BE2C (cell line): ENCODE results near the gene TBXAS1.

ENCODE experiments used
- DNase-seq: peaks from one replicate; pipeline ENCODE4 v3.0.0-alpha.2; 2020
- H3K27me3 ChIP-seq: fragments of 250-450 bp; sonication (Bioruptor Pico); 2 replicates; pipeline ENCODE4 v1.5.1; 2020; ENCODE audit warnings: mild to moderate bottlenecking
- H3K36me3 ChIP-seq: fragments of 250-450 bp; sonication (Bioruptor Pico); 2 replicates; pipeline ENCODE4 v1.5.1; 2020; ENCODE audit warnings: mild to moderate bottlenecking
- H3K4me1 ChIP-seq: fragments of 250-450 bp; sonication (Bioruptor Pico); 2 replicates; pipeline ENCODE4 v1.5.1; 2020
- H3K4me3 ChIP-seq: 2 replicates; pipeline ENCODE4 v1.5.1; 2011; ENCODE audit warnings: low read depth, low read length
- H3K9me3 ChIP-seq: fragments of 250-450 bp; sonication (Bioruptor Pico); 2 replicates; pipeline ENCODE4 v1.5.1; 2020
- TF ChIP-seq, protein P1 (sequence below): IDR thresholded peaks from 2 replicates; pipeline ENCODE4 v1.5.1; 2012; ENCODE audit warnings: mild to moderate bottlenecking, low read depth, low read length

Gene TBXAS1

DNA sequence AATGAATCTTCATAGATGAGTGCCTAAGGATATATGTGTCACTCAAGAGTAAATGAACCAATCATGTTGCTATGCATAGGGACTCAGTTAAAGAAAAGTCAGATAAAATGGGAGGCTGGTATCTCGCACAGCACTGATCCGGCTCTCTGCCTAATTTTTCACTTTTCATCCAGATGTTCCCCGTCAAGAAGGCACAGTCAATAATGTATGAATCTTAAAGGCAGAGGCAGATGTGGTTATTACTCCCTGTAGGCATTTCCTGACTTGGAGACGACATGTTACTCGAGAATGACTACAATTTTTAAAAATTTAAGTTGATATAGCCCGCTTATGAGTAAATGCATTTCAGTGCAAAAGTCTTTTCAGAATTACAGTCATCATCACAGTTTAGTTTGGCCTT lies 113.6 kb downstream of the TBXAS1 start:
- Histone ChIP-seq H3K4me3 (no peak overlapping the region), H3K9me3 (no peaks in the 10 kb centered on the region), H3K4me1 (no peaks in the 10 kb centered on the region), H3K36me3 (no peaks in the 10 kb centered on the region), H3K27me3 (no peaks in the 10 kb centered on the region)
- TF ChIP-seq, protein P1, sequence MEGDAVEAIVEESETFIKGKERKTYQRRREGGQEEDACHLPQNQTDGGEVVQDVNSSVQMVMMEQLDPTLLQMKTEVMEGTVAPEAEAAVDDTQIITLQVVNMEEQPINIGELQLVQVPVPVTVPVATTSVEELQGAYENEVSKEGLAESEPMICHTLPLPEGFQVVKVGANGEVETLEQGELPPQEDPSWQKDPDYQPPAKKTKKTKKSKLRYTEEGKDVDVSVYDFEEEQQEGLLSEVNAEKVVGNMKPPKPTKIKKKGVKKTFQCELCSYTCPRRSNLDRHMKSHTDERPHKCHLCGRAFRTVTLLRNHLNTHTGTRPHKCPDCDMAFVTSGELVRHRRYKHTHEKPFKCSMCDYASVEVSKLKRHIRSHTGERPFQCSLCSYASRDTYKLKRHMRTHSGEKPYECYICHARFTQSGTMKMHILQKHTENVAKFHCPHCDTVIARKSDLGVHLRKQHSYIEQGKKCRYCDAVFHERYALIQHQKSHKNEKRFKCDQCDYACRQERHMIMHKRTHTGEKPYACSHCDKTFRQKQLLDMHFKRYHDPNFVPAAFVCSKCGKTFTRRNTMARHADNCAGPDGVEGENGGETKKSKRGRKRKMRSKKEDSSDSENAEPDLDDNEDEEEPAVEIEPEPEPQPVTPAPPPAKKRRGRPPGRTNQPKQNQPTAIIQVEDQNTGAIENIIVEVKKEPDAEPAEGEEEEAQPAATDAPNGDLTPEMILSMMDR: no peak
- DNase-seq: no peak

DNA sequence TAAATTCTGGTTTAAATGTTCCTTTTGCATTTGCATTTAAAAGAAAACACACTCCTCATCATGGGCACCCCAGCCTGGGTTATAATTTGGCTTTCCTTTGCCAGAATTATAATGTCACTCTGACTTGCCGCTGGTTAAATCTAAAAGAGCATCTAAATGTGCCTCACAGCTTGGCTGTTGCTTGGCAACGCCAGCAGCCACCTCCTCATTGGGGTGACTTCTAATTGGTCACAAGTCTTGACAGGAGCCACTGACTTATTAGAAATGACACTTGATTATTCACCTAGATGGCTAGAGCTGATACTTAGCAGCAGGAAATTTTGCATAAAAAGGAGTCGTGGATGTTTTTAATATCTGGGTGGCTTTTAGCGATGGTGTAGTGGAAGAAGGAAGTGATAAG lies 114.3 kb downstream of the TBXAS1 start:
- Histone ChIP-seq H3K4me3 (no peak overlapping the region), H3K4me1 (no peaks in the 10 kb centered on the region), H3K9me3 (no peaks in the 10 kb centered on the region), H3K27me3 (no peaks in the 10 kb centered on the region), H3K36me3 (no peaks in the 10 kb centered on the region)
- TF ChIP-seq, protein P1: no peak
- no peak for DNase-seq

DNA sequence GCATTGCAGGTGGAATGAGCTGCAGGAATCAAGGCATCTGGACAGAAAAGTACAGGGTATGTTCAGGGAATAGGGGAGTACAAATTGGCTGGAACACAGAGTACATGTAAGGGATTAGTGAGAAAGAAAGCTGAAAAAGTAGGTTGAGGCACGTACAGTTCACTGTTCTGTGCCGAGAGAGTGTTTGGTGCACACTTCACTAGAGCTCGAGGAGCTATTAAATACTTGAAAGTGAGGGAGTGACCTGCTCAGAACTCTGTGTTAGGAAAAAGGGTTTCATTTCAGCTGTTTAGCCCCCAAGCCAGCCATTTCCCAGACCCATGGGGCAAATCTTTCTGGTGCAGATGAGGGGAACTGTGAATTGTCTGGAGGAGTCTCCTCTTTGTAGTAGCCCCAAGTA lies 115.2 kb downstream of the TBXAS1 start:
- DNase-seq: no peak
- TF ChIP-seq, protein P1: no peak
- Histone ChIP-seq H3K27me3 (no peaks in the 10 kb centered on the region), H3K4me1 (no peaks in the 10 kb centered on the region), H3K9me3 (no peaks in the 10 kb centered on the region), H3K4me3 (no peak overlapping the region), H3K36me3 (no peaks in the 10 kb centered on the region)

DNA sequence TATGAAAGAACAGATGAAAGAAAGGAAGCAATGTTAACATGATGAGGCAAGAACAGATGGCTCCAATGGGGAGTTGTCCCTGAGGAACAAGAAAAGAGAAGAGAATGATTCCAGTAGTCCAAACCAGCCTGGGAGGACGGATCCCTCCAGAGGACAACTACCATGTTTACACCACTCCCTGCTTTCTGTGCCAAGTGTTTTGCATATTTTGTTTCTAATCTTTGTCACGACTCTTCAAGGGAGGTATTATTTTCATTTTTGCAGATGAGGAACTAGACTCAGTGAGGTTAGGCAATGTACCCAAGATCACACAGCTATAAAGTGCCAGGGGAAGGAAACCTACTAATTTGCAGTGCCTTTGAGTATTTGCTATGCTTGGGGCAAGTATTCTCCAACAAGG lies 117.5 kb downstream of the TBXAS1 start:
- H3K36me3 ChIP-seq: no peaks in the 10 kb centered on the region
- TF ChIP-seq, protein P1: no peak
- no peaks in the 10 kb centered on the region for H3K9me3 ChIP-seq

DNA sequence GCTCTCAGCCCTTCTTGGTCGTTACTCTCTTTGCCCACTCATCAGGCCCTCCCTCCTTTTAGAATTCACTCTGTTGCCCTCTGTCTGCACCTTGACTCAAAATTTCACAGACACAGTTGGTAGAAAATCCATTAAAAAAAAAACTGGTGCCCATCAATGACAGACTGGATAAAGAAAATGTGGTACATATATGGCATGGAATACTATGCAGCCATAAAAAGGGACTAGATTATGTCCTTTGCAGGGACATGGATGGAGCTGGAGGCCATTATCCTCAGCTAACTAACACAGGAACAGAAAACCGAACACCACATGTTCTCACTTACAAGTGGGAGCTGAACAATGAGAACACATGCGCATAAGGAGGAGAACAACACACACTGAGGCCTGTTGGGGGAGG lies 118.0 kb downstream of the TBXAS1 start:
- no peak for DNase-seq
- H3K27me3 ChIP-seq: no peaks in the 10 kb centered on the region
- H3K36me3 ChIP-seq: no peaks in the 10 kb centered on the region
- no peaks in the 10 kb centered on the region for H3K9me3 ChIP-seq
- TF ChIP-seq, protein P1: no peak
- no peak overlapping the region for H3K4me3 ChIP-seq
- no peaks in the 10 kb centered on the region for H3K4me1 ChIP-seq

More for the DNA sequence above, 117.5 kb downstream of the TBXAS1 start:
- Histone ChIP-seq H3K4me1 (no peaks in the 10 kb centered on the region), H3K27me3 (no peaks in the 10 kb centered on the region), H3K4me3 (no peak overlapping the region)
- DNase-seq: no peak

DNA sequence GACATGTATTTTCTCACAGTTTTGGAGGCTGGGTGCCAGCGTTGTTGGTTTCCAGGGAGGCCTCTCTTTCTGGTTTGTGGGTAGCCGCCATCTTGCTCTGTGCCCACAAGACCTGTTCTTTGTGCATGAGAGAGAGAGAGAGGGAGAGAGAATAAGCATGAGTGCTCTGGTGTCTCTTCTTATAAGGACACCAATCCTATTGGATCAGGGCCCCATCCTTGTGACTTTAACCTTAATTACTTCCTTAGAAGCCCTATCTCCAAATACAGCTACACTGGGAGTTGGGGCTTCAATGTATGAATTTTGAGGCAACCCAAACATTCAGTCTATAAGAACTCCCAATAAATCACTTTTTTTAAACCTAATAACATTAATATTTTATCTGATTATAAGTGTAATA lies 119.1 kb downstream of the TBXAS1 start:
- Histone ChIP-seq H3K9me3 (no peaks in the 10 kb centered on the region), H3K27me3 (no peaks in the 10 kb centered on the region), H3K4me1 (peaks cover under 1% of the 10 kb centered on the region; the same call in 1 of the 2 replicates), H3K4me3 (no peak overlapping the region), H3K36me3 (no peaks in the 10 kb centered on the region)
- DNase-seq: no peak
- TF ChIP-seq, protein P1: no peak
